Urinary bladder (tissue), 4 donors: ENCODE data around the gene CDK19. TPM values are rescaled to one million over a fixed set of nuclear protein-coding genes. Genes with fewer than 3 reads are reported as not detected.
"Not testable (repeated sequence)": the region's sequence is repeated elsewhere in the genome, so short reads cannot be mapped to it uniquely, and the experiment has no call there.

Experiments
- DNase-seq: peaks from one replicate; pipeline ENCODE4 v3.0.0-alpha.2; 2015; ENCODE audit errors: extremely low spot score
- H3K27ac ChIP-seq: one replicate; pipeline ENCODE4 v1.5.1; 2013; ENCODE audit warnings: low read depth, mild to moderate bottlenecking, moderate library complexity
- H3K36me3 ChIP-seq: one replicate; pipeline ENCODE4 v1.6.1; 2013; ENCODE audit warnings: mild to moderate bottlenecking, moderate library complexity; ENCODE audit not compliant: insufficient read depth
- H3K4me1 ChIP-seq: one replicate; pipeline ENCODE4 v1.6.1; 2013; ENCODE audit warnings: mild to moderate bottlenecking, moderate library complexity; ENCODE audit not compliant: insufficient read depth
- H3K4me3 ChIP-seq: one replicate; pipeline ENCODE4 v1.5.1; 2013; ENCODE audit warnings: low read depth, low read length
- WGBS: extraction: QIAGEN DNeasy Blood & Tissue Kit; methylation state at CpG from one replicate; pipeline ENCODE4 v1.1.7; 2013; 5-methylcytosine and 5-hydroxymethylcytosine counted together
- polyA plus RNA-seq: library from polyadenylated mRNA; stranded (reverse); fragments of 200-250 nt; gene quantifications from one replicate; pipeline ENCODE4 v1.2.3, GENCODE V29; 2013
- total RNA-seq: library from RNA; depleted of rRNA; stranded (reverse); fragments of >200 nt; gene quantifications from one replicate; pipeline ENCODE4 v1.2.3, GENCODE V29; 2014
- donor health status: healthy with polysubstance abuse.
- donor health status: healthy.

The CDK19 gene
- total and polyA plus RNA-seq, 2 donors, result 14.0 to 32.9 TPM

DNA sequence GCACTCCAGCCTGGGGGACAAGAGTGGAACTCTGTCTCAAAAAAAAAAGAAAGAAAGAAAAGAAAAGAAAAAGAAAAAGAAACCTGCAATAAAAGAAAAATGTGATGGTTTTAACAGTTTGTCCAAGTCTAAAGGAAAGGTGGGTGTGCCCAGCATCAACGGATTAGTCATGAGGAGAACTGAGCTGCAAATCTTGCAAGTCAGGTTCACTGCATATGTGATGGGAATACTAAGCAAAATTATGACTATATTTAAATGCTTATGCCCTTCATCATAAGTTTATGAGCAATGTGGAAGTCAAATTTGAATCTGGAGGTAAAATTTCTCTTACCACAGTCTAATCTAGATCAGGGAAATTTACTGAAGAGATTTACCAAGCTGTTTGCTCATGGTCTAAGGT is 13.1 kb upstream of the CDK19 start:
- H3K36me3 ChIP-seq, result no peaks in the 10 kb centered on the region
- H3K27ac ChIP-seq, result no peak overlapping the region
- no peaks in the 10 kb centered on the region for H3K4me1 ChIP-seq
- no peak for DNase-seq
- no peak overlapping the region for H3K4me3 ChIP-seq
- WGBS, result 66% methylated on average over 1 of the region's 1 CpG

DNA sequence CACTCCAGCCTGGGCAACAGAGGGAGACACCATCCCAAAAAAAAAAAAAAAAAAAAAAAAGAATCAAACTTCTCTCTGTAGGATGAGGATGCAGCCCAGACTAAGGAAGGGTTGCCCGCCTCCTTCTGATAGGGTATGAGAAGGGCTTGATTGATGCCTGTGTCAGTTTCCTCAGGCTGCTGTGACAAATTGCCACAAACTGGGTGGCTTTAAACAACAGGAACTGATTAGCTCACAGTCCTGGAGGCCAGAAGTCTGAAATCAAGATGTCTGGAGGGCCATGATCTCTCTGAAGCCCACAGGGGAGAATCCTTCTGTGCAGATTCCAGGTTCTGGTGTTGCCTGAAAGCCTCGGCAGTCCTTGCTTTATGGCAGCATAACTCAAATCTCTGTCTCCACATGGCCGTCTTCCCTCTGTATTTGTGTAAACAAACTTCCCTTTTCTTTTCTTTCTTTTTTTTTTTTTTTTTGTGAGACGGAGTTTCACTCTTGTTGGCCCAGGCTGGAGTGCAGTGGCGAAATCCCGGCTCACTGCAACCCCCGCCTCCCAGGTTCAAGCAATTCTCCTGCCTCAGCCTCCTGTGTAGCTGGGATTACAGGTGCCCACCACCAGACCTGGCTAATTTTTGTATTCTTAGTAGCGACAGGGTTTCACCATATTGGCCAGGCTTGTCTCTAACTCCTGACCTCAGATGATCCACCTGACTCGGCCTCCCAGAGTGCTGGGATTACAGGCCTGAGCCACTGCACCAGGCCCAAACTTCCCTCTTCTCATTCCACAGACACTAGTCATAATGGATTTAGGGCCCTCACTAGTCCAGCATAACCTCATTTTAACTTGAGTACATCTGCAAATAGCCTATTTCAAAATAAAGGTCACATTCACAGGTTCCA is 11.2 kb upstream of the CDK19 start:
- no peaks in the 10 kb centered on the region for H3K4me1 ChIP-seq
- H3K27ac ChIP-seq, result no peak overlapping the region
- 54% methylated on average over 9 of the region's 9 CpGs for WGBS
- DNase-seq, result no peak
- H3K4me3 ChIP-seq, result no peak overlapping the region
- no peaks in the 10 kb centered on the region for H3K36me3 ChIP-seq

DNA sequence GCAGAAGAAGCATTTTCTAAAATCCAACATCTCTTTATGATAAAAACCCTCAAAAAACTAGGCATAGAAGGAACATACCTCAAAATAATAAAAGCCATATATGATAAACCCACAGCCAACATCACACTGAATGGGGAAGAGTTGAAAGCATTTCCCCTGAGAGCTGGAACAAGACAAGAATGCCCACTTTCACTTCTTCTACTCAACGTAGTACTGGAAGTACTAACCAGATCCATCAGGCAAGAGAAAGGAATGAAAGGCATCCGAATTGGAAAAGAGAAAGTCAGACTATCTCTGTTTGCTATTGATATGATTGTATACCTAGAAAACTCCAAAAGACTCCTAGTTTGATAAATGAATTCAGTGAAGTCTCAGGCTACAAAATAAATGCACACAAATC is 7.9 kb upstream of the CDK19 start:
- Histone ChIP-seq H3K36me3 (no peaks in the 10 kb centered on the region), H3K4me3 (no peak overlapping the region), H3K4me1 (no peaks in the 10 kb centered on the region), H3K27ac (no peak overlapping the region)
- no peak for DNase-seq
- 43% methylated on average over 2 of the region's 2 CpGs for WGBS

DNA sequence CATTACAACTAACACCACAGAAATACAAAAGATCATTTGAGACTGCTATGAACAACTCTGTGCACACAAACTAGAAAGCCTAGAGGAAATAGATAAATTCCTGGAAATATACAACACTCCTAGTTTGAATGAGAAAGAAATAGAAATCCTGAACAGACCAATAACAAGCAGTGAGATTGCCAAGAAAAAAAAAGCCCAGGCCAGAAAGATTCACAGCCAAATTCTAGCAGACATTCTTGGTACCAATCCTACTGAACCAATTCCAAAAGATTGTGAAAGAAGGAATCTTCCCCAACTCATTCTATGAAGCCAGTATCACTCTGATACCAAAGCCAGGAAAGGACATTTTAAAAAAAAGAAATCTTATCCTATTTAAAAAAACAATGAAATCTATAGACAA is 7.0 kb upstream of the CDK19 start:
- no peak overlapping the region for H3K27ac ChIP-seq
- no peak for DNase-seq
- no peaks in the 10 kb centered on the region for H3K36me3 ChIP-seq
- no peaks in the 10 kb centered on the region for H3K4me1 ChIP-seq
- H3K4me3 ChIP-seq, result no peak overlapping the region

DNA sequence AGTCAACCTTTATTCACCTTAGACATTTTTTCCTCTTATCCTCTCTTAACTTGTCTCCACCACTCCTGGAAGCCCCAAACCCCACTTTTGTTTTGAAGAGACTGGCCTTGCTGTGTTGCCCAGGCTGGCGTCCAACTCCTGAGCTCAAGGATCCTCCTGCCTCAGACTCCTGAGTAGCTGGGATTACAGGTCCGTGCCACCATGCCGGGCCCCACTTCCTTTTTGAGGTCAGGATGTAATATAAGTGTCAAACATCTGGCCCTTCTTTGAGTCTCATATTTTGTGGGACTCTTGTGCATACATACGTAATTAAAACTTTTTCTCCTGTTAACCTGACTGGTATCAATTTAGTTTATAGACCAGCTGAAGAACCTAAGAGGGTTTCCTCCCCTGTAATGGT is 1.4 kb upstream of the CDK19 start:
- Histone ChIP-seq H3K4me3 (no peak overlapping the region), H3K4me1 (peaks cover 1% of the 10 kb centered on the region), H3K27ac (no peak overlapping the region), H3K36me3 (no peaks in the 10 kb centered on the region)
- 72% methylated on average over 4 of the region's 4 CpGs for WGBS
- DNase-seq, result no peak

DNA sequence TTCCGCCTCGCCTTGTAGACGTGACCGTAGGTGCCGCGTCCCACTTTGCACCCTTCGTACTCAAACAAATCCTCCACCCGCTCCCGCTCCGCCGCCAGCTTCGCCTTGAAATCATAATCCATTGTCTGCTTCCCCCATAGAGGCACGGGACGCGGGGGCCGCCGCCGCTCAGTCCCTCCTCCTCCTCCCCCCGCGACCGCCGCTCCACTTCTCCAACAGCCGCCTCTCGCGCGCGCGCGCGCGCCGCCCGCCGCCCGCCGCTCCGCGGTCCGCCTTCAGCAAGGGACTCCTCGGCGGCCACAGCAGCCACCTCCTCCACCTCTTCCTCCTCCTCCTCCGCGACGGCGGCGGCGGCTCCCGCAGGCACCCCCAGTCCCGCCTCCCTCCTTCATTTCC is 256 bp downstream of the CDK19 start:
- WGBS, result under 1% methylated on average over 49 of the region's 49 CpGs
- Histone ChIP-seq H3K36me3 (no peaks in the 10 kb centered on the region), H3K27ac (peak overlapping the region; percentile 87), H3K4me3 (peak overlapping the region; percentile 91), H3K4me1 (peaks cover 1% of the 10 kb centered on the region)
- DNase-seq, result no peak

DNA sequence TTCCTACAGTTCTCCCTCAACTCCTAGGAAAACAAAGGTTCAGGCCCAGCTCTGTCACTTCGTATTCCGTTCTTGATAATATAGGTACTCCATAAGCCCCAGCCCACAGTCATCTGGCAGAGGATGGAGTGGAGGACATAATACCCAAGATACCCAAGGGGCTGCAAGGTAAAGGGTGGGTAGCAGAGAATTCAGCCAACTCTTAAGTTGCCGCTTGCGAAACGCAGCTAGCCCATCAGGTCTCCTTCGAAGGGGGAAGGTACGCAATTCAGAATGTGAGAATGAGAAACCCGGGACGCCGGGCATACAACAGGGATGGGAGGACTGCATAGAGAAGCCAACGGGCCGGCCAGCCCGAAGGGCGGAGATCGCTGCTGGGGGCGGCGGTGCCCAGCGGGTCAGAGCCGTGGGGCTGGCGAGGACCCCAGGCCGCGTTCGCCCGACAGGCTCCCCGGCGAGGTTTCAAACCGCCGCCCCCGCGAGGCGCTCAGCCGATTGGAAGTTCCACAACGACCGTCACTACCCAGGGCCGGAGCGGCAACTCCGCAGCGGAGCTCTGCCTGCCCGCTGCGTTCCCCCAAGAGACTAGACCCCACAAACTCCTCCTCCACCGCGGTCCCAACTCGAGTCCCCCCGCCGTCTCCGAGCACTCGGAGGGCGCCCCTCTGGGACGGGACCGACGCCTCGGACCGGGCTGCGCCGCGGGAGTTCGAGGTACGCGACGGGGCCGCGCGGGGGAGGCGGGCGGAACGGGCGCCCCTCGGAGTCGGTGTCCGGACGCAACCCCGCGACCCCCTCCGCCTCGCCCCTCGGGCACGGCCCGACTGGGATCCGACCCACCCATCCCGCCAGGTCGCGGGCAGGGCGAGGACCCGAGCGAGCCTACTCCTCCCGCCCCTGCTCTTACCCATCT is 911 bp downstream of the CDK19 start:
- DNase-seq, result no peak
- under 1% methylated on average over 86 of the region's 86 CpGs for WGBS

DNA sequence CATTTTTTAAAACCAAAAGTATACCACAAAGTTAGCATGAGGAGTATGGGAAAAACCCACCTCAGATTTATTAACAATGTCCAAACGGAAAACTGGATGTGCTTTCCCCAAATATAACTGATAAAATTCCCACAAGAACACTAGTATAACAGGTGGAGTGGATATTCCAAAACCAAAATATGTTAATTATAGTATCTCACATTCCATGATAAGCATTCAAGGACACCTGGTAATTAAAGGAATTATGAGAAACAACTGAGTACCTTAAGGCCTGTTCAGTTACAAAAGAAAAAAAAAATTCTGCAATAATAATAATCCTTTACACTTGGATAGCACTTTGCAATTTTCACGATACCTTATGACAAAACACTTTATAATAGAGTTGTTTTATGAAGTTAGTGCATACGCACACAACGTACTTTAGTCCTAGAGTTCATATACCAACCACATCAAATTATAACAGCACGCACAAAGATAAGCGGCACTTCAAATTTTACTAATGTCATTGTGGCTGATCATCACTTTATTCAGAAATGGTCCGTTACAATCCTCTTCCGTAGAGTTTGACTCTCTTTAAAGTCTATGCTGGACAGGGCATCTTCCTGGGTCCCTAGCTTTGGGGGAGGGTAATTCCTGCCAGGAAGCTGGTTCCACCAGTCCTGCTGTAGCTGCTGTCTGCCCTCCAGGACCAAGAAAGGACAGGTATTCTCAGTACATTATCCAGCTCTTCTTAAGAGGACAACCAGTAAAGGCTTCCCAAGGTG is 1.7 kb downstream of the CDK19 start:
- no peak for DNase-seq
- WGBS, result 77% methylated on average over 8 of the region's 8 CpGs
- no peak overlapping the region for H3K27ac ChIP-seq

More for the DNA sequence above, 911 bp downstream of the CDK19 start:
- Histone ChIP-seq H3K4me1 (peaks cover 1% of the 10 kb centered on the region), H3K4me3 (peak overlapping the region; percentile 91), H3K36me3 (no peaks in the 10 kb centered on the region), H3K27ac (peak overlapping the region; percentile 87)

DNA sequence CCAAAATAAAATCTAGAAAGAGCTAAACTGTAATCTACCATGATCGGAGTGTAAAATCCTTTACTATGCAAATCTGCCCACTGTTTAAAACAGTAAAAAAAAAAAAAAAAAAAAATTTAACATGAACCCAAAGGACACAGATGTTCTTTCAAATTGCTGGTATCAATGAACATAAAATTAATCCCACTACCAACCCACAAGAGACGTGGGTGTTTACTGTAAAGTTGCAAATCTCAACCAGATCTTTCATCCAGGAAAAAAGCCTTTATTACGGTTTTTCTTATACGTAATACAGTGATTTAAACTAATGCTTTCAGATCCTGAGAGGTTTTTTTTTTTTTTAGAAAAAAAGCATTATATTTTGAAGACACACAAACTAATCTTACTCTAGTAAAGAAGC is 2.5 kb downstream of the CDK19 start:
- H3K36me3 ChIP-seq, result no peaks in the 10 kb centered on the region
- 83% methylated on average over 4 of the region's 4 CpGs for WGBS
- DNase-seq, result no peak
- H3K27ac ChIP-seq, result no peak overlapping the region
- peaks cover 1% of the 10 kb centered on the region for H3K4me1 ChIP-seq
- H3K4me3 ChIP-seq, result no peak overlapping the region

More for the DNA sequence above, 1.7 kb downstream of the CDK19 start:
- Histone ChIP-seq H3K4me1 (peaks cover 1% of the 10 kb centered on the region), H3K4me3 (peak overlapping the region; percentile 91), H3K36me3 (no peaks in the 10 kb centered on the region)

DNA sequence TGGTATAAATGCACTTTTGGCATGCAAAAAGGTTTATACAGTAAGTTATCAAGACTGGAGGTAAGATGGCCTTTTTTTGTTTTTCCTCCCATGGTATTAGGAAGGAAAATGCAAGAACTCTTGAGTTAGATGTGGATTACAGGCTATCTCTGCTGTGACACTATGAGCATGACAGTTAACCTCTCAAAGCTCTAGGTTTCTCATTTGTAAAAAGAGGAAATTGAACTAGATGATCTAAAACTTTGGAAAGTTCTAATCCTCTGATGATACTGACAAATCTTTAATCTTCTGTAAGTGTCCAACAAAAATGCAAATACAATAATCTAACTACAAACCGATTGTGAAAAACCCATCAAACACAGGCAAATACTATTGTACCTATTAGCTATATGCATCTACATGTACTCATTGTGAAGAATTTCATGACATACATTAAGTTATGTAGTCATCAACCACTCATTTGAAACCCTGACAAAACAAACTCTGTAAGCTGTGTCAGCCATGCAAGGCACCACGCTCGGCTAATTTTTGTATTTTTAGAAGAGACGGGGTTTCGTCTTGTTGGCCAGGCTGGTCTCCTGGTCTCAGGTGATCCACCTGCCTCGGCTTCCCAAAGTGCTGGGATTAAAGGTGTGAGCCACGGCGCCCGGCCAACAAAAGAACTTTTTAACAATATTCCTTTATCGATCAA is 4.2 kb downstream of the CDK19 start:
- no peak for DNase-seq
- Histone ChIP-seq H3K36me3 (no peaks in the 10 kb centered on the region), H3K4me1 (peaks cover under 1% of the 10 kb centered on the region), H3K4me3 (no peak overlapping the region), H3K27ac (no peak overlapping the region)
- WGBS, result 96% methylated on average over 10 of the region's 10 CpGs

DNA sequence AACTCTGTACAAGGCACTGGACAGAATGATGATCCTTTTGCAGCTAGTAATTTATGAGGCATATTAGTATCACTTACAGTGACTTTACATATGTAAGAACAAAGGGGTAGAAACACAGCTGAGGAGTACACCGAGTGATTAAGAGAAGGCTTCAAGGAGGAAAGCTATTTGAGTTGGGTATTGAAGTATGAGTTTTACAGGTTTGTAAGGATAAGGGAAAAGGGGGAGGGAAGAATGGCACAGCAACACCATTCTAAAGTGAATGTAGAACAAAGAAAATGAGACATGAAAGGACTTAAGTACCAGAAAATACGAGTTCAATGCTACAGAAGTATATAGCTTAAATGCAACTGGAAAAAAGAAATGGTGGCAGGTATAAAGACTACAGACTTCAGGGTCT is 5.5 kb downstream of the CDK19 start:
- 95% methylated on average over 2 of the region's 2 CpGs for WGBS
- Histone ChIP-seq H3K36me3 (no peaks in the 10 kb centered on the region), H3K4me3 (no peak overlapping the region), H3K27ac (no peak overlapping the region), H3K4me1 (no peaks in the 10 kb centered on the region)
- no peak for DNase-seq

DNA sequence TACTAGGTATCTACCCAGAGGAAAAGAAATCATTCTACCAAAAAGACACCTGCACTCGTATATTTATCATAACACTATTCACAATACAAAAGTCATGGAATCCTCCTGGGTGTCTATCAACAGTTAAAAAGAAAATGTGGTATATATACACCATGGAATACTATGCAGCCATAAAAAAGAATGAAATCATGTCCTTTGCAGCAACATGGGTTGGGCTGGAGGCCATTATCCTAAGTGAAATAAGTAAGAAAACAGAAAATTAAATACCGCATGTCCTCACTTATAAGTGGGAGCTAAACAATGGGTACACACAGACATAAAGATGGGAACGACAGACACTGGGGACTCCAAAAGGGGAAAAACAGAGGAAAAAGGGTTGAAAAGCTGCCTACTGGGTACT is 13.1 kb downstream of the CDK19 start:
- not testable (repeated sequence) for DNase-seq, H3K4me1 ChIP-seq, H3K4me3 ChIP-seq, H3K27ac ChIP-seq, H3K36me3 ChIP-seq
- 98% methylated on average over 3 of the region's 3 CpGs for WGBS

DNA sequence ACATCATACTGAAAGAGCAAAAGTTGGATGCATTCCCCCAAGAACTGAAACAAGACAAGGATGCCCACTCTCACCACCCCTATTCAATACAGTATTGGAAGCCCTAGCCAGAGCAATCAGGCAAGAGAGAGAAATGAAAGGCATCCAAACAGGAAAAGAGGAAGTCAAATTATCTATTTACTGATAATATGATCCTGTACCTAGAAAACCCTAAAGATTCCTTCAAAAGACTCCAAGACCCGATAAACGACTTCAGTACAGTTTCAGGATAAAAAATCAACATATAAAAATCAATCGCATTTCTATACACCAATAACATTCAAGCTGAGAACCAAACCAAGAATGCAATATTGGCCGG is 14.5 kb downstream of the CDK19 start:
- no peak overlapping the region for H3K4me3 ChIP-seq
- no peaks in the 10 kb centered on the region for H3K4me1 ChIP-seq
- 95% methylated on average over 4 of the region's 4 CpGs for WGBS
- no peaks in the 10 kb centered on the region for H3K36me3 ChIP-seq
- DNase-seq, result no peak
- no peak overlapping the region for H3K27ac ChIP-seq
